Lower leg skin (tissue), 3 donors: Measurements from ENCODE around the gene FOXJ3.

Source experiments
- POLR2A ChIP-seq, 2 donors: fragments of 450-650 bp; IDR thresholded peaks; one replicate each; pipeline ENCODE4 v1.6.1; 2016 to 2017; ENCODE audit warnings: antibody characterized with exemption in 2 of 2, mild to moderate bottlenecking in 1 of 2, moderate library complexity in 1 of 2
- TF ChIP-seq, protein P1 (sequence below), 3 donors: fragments of 450-650 bp; IDR thresholded peaks; one replicate each; pipeline ENCODE4 v1.5.1; 2016; ENCODE audit warnings: antibody characterized with exemption in 3 of 3, mild to moderate bottlenecking in 3 of 3, moderate library complexity in 2 of 3

DNA sequence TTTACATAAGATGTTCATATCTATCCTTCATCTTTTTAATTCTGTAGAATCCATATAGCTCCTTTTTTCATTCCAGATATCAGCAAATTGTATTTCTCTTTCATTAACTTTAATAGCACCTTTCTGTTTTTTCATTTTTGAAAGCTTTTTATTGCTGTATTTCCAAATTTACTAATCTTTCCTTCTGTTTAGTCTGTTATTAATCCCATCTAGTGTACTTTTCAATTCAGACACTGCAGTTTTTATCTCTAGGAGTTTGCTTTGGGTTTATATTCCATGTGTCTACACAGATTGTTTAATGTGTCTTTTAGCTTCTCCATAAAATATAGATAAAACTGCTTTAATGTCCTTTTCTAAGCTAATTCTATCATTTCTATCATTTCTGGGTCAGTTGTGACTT lies 133.0 kb downstream of the FOXJ3 start:
- TF ChIP-seq, protein P1, sequence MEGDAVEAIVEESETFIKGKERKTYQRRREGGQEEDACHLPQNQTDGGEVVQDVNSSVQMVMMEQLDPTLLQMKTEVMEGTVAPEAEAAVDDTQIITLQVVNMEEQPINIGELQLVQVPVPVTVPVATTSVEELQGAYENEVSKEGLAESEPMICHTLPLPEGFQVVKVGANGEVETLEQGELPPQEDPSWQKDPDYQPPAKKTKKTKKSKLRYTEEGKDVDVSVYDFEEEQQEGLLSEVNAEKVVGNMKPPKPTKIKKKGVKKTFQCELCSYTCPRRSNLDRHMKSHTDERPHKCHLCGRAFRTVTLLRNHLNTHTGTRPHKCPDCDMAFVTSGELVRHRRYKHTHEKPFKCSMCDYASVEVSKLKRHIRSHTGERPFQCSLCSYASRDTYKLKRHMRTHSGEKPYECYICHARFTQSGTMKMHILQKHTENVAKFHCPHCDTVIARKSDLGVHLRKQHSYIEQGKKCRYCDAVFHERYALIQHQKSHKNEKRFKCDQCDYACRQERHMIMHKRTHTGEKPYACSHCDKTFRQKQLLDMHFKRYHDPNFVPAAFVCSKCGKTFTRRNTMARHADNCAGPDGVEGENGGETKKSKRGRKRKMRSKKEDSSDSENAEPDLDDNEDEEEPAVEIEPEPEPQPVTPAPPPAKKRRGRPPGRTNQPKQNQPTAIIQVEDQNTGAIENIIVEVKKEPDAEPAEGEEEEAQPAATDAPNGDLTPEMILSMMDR (IDR thresholded peaks at IDR 0.05), result no peak
- no peak for TF ChIP-seq POLR2A (IDR thresholded peaks at IDR 0.05)
